Sigmoid colon (tissue), 7 donors: ENCODE measurements around the gene RAP1GDS1. TPM values are rescaled to one million over a fixed set of nuclear protein-coding genes. Genes with fewer than 3 reads are reported as not detected.

ENCODE experiments used
- DNase-seq: peaks from one replicate; pipeline ENCODE4 v3.0.0-alpha.2; 2019
- H3K27ac ChIP-seq, 4 donors: fragments of 200-600 bp; sonication (generic); one replicate each; pipeline ENCODE4 v1.5.1; 2016 to 2019; ENCODE audit warnings: mild to moderate bottlenecking in 1 of 4
- H3K27me3 ChIP-seq, 3 donors: fragments of 200-600 bp; sonication (generic); one replicate each; pipeline ENCODE4 v1.5.1; 2019; ENCODE audit warnings: mild to moderate bottlenecking in 1 of 3
- H3K36me3 ChIP-seq, 4 donors: fragments of 200-600 bp; sonication (generic); one replicate each; pipeline ENCODE4 v1.5.1; 2016 to 2019
- H3K4me1 ChIP-seq, 4 donors: fragments of 200-600 bp; sonication (generic); one replicate each; pipeline ENCODE4 v1.5.1; 2017 to 2019
- H3K4me3 ChIP-seq, 4 donors: fragments of 200-600 bp; sonication (generic); one replicate each; pipeline ENCODE4 v1.5.1; 2017 to 2019; ENCODE audit warnings: mild to moderate bottlenecking in 2 of 4, moderate library complexity in 1 of 4
- H3K9me3 ChIP-seq, 4 donors: fragments of 200-600 bp in 3 of 4; sonication (generic) in 3 of 4; one replicate each; pipeline versions ENCODE4 v1.5.1 to v1.6.1; 2013 to 2019
- CTCF ChIP-seq, 4 experiments: fragments of 450-650 bp in 3 of 4; fragments of 200-600 bp in 1 of 4; IDR thresholded peaks; one replicate each; pipeline ENCODE4 v1.5.1; 2016 to 2019; ENCODE audit warnings: antibody characterized with exemption in 4 of 4, mild to moderate bottlenecking in 3 of 4, moderate library complexity in 2 of 4
- EP300 ChIP-seq, 4 donors: sonication (generic); formaldehyde crosslinking; IDR thresholded peaks; one replicate each; pipeline ENCODE4 v1.6.1; 2017; ENCODE audit warnings: antibody characterized with exemption in 4 of 4
- POLR2A ChIP-seq, 2 donors: fragments of 450-650 bp; IDR thresholded peaks; one replicate each; pipeline ENCODE4 v1.6.1; 2016; ENCODE audit warnings: antibody characterized with exemption in 2 of 2, mild to moderate bottlenecking in 2 of 2, moderate library complexity in 2 of 2
- POLR2AphosphoS5 ChIP-seq, 4 donors: sonication (generic); formaldehyde crosslinking; IDR thresholded peaks; one replicate each; pipeline ENCODE4 v1.6.1; 2017; ENCODE audit warnings: antibody characterized with exemption in 4 of 4
- WGBS, 2 donors: extraction: QIAGEN DNeasy Blood & Tissue Kit; methylation state at CpG; one replicate each; pipeline ENCODE4 v1.1.7; 2013; 5-methylcytosine and 5-hydroxymethylcytosine counted together
- intact Hi-C: fragments of 100-400 bp; cut with DNase I; formaldehyde crosslinking; loops from one replicate; pipeline ENCODE4 v1.15.1; 2023
- polyA plus RNA-seq, 3 donors: library from polyadenylated mRNA; stranded (reverse); fragments of 200-250 nt; gene quantifications; one replicate each; pipeline ENCODE4 v1.2.3, GENCODE V29; 2013
- total RNA-seq, 4 donors: library from RNA; depleted of rRNA; stranded (reverse); fragments of >200 nt; gene quantifications; one replicate each; pipeline ENCODE4 v1.1.0, GENCODE V29; 2016
- donor health status: healthy with polysubstance abuse.
- donor health status: Bipolar disorder and iron deficiency.
- donor health status: healthy.

Gene RAP1GDS1
- total and polyA plus RNA-seq, 7 donors = 10.2 to 34.9 (median 31.8) TPM

GRCh38 chr4:98369322-98369721, 108.1 kb downstream of the RAP1GDS1 start:
- WGBS, 2 donors = 96 to 97% methylated on average over 3 of the region's 3 CpGs
- H3K27me3 ChIP-seq = no peaks in the 10 kb centered on the region
- no peak overlapping the region for H3K27ac ChIP-seq
- no peak for TF ChIP-seq POLR2AphosphoS5 (IDR thresholded peaks at IDR 0.05)
- no peak for TF ChIP-seq CTCF (IDR thresholded peaks at IDR 0.05)
- no peak for TF ChIP-seq EP300 (IDR thresholded peaks at IDR 0.05)
- no peak for TF ChIP-seq POLR2A (IDR thresholded peaks at IDR 0.05)
- no peak overlapping the region for H3K4me3 ChIP-seq
- no peak for DNase-seq
- peaks cover 0 to 8% (median 2%) of the 10 kb centered on the region in 4 donors for H3K9me3 ChIP-seq
- intact Hi-C loops = no loop called here
- H3K4me1 ChIP-seq = no peaks in the 10 kb centered on the region
- H3K36me3 ChIP-seq = peaks cover 0 to 21% (median 3%) of the 10 kb centered on the region in 4 donors

DNA sequence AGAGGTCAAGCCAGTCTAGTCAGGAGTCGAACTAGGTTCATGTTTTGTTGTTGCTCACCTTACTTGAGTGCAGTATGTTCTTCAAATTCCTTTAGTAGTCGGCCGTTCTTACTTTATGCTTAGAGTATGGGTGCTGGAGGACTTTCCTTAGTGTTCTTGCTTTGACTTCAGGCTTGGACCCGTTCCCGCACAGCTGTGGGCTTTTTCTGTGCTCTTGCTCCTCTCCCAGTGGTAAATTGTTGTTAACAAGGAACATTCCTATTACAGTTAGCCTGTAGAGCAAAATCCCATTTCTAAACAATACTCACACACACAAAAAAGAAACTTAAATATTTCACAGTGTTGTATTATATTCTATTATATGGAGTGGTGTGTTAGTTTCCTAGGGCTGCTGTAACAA, 113.5 kb downstream of the RAP1GDS1 start:
- TF ChIP-seq POLR2A (IDR thresholded peaks at IDR 0.05) (no peak), EP300 (IDR thresholded peaks at IDR 0.05) (no peak), CTCF (IDR thresholded peaks at IDR 0.05) (no peak), POLR2AphosphoS5 (IDR thresholded peaks at IDR 0.05) (no peak)
- WGBS, 2 donors = 90% methylated on average over 5 of the region's 5 CpGs
- H3K27me3 ChIP-seq = no peaks in the 10 kb centered on the region
- H3K27ac ChIP-seq = no peak overlapping the region
- no peaks in the 10 kb centered on the region for H3K4me1 ChIP-seq
- intact Hi-C loops = no loop called here
- DNase-seq = no peak
- peaks cover 0 to 12% (median 0%) of the 10 kb centered on the region in 4 donors for H3K36me3 ChIP-seq
- H3K9me3 ChIP-seq = no peaks in the 10 kb centered on the region
- H3K4me3 ChIP-seq = no peak overlapping the region

DNA sequence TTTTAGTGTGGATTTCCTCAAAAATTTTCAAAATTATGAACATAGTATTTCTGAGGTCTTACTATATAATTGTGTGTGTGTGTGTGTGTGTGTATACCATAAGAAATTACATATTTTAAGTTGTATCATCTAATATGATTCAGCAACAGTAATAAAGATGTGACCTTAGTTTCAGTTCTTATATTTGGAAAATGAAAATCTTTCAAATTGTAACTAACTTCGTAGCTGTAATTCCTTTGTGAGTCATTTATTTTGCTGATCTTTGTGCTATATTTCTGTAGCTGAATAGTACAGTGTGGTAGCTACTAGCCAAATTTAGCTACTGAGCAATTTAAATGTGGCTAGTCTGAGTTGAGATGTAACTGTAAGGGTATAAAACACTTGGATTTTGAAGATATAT, 116.4 kb downstream of the RAP1GDS1 start:
- no peak for DNase-seq
- TF ChIP-seq EP300 (IDR thresholded peaks at IDR 0.05) (no peak), POLR2AphosphoS5 (IDR thresholded peaks at IDR 0.05) (no peak), POLR2A (IDR thresholded peaks at IDR 0.05) (no peak), CTCF (IDR thresholded peaks at IDR 0.05) (no peak)
- H3K9me3 ChIP-seq = no peaks in the 10 kb centered on the region
- WGBS, 2 donors = 39 to 42% methylated on average over 1 of the region's 1 CpG
- intact Hi-C loops = no loop called here
- H3K27me3 ChIP-seq = no peaks in the 10 kb centered on the region
- H3K36me3 ChIP-seq = peaks cover 0 to 3% (median 0%) of the 10 kb centered on the region in 4 donors
- H3K4me1 ChIP-seq = no peaks in the 10 kb centered on the region
- no peak overlapping the region for H3K4me3 ChIP-seq
- H3K27ac ChIP-seq = no peak overlapping the region

GRCh38 chr4:98381306-98381705, 120.1 kb downstream of the RAP1GDS1 start:
- no peaks in the 10 kb centered on the region for H3K4me1 ChIP-seq
- TF ChIP-seq EP300 (IDR thresholded peaks at IDR 0.05) (no peak), POLR2A (IDR thresholded peaks at IDR 0.05) (no peak), POLR2AphosphoS5 (IDR thresholded peaks at IDR 0.05) (no peak), CTCF (IDR thresholded peaks at IDR 0.05) (no peak)
- no peaks in the 10 kb centered on the region for H3K9me3 ChIP-seq
- no peak for DNase-seq
- no peak overlapping the region for H3K27ac ChIP-seq
- intact Hi-C loops = no loop called here
- WGBS, 2 donors = 88 to 97% methylated on average over 2 of the region's 2 CpGs
- no peak overlapping the region for H3K4me3 ChIP-seq
- peaks cover 0 to 3% (median 0%) of the 10 kb centered on the region in 4 donors for H3K36me3 ChIP-seq
- no peaks in the 10 kb centered on the region for H3K27me3 ChIP-seq

GRCh38 chr4:98383431-98384106, 122.4 kb downstream of the RAP1GDS1 start:
- intact Hi-C loops = no loop called here
- H3K36me3 ChIP-seq = peaks cover 0 to 3% (median 0%) of the 10 kb centered on the region in 4 donors
- 76 to 89% methylated on average over 3 of the region's 3 CpGs for WGBS, 2 donors
- TF ChIP-seq POLR2AphosphoS5 (IDR thresholded peaks at IDR 0.05) (no peak), CTCF (IDR thresholded peaks at IDR 0.05) (no peak), EP300 (IDR thresholded peaks at IDR 0.05) (no peak), POLR2A (IDR thresholded peaks at IDR 0.05) (no peak)
- no peaks in the 10 kb centered on the region for H3K4me1 ChIP-seq
- H3K9me3 ChIP-seq = no peaks in the 10 kb centered on the region
- DNase-seq = no peak
- H3K27me3 ChIP-seq = no peaks in the 10 kb centered on the region
- no peak overlapping the region for H3K27ac ChIP-seq
- H3K4me3 ChIP-seq = no peak overlapping the region
